IMR-90 (cell line): ENCODE results near the gene CEP126. TPM values are rescaled to one million over a fixed set of nuclear protein-coding genes. Genes with fewer than 3 reads are reported as not detected.

Experiments used
- ATAC-seq: fragments of 200-7000 bp; cut with Tn5 transposase; 2 replicates; pipeline ENCODE4 v1.9.1; 2020; ENCODE audit warnings: low read depth, mild to moderate bottlenecking, moderate library complexity
- BruUV-seq: library from RNA; stranded (reverse); fragments of 400-500 nt; replicated peaks from 2 replicates; lab custom pipeline; 2021; lab: Mats Ljungman, UMichigan
- CTCF ChIA-PET: fragments of 300-600 bp; formaldehyde crosslinking; extraction: SDS; loops from one replicate; lab custom pipeline; 2021; ENCODE audit warnings: antibody characterized with exemption; lab: Yijun Ruan, JAX
- POLR2A ChIA-PET: fragments of 300-600 bp; sonication (Branson Sonifier 250); formaldehyde crosslinking; loops from one replicate; lab custom pipeline; 2022; ENCODE audit warnings: antibody characterized with exemption; ENCODE audit not compliant: unreplicated experiment; lab: Charles Lee
- DNase-seq: peaks from one replicate; pipeline ENCODE4 v3.0.0; 2013
- H2AFZ ChIP-seq: replicated peaks from 2 replicates; pipeline ENCODE3; 2013; ENCODE audit warnings: low read length, mild to moderate bottlenecking; ENCODE audit not compliant: poor library complexity
- H2AK5ac ChIP-seq: 2 replicates; pipeline ENCODE4 v1.6.1; 2013; ENCODE audit warnings: low read depth, low read length, inconsistent platforms
- H2AK9ac ChIP-seq: replicated peaks from 2 replicates; pipeline ENCODE3; 2013; ENCODE audit warnings: mild to moderate bottlenecking, low read depth, low read length, moderate library complexity; ENCODE audit not compliant: poor library complexity
- H2BK120ac ChIP-seq: 2 replicates; pipeline ENCODE4 v1.6.1; 2013; ENCODE audit warnings: low read depth, low read length, inconsistent platforms
- H2BK15ac ChIP-seq: 3 replicates; pipeline ENCODE4 v1.6.1; 2013; ENCODE audit warnings: low read depth, low read length, inconsistent platforms
- H2BK20ac ChIP-seq: 2 replicates; pipeline ENCODE4 v1.6.1; 2013; ENCODE audit warnings: low read depth, mild to moderate bottlenecking, inconsistent platforms, low read length, moderate library complexity
- H2BK5ac ChIP-seq: 2 replicates; pipeline ENCODE4 v1.6.1; 2013; ENCODE audit warnings: mild to moderate bottlenecking, low read depth, low read length, inconsistent platforms; ENCODE audit not compliant: poor library complexity, severe bottlenecking
- H3K14ac ChIP-seq: replicated peaks from 2 replicates; pipeline ENCODE4 v1.6.1; 2013; ENCODE audit warnings: low read depth, low read length, inconsistent platforms
- H3K18ac ChIP-seq: 2 replicates; pipeline ENCODE4 v1.6.1; 2013; ENCODE audit warnings: low read depth, low read length, control low read depth
- H3K23ac ChIP-seq: 2 replicates; pipeline ENCODE4 v1.6.1; 2013; ENCODE audit warnings: low read depth, low read length, inconsistent platforms
- H3K27ac ChIP-seq: 2 replicates; pipeline ENCODE4 v1.5.1; 2013; ENCODE audit warnings: mild to moderate bottlenecking, control low read depth, low read length; ENCODE audit not compliant: insufficient read depth
- H3K27me3 ChIP-seq: 2 replicates; pipeline ENCODE4 v1.6.1; 2013; ENCODE audit warnings: low read length; ENCODE audit not compliant: control insufficient read depth, insufficient read depth
- H3K36me3 ChIP-seq: 2 replicates; pipeline ENCODE4 v1.6.1; 2013; ENCODE audit warnings: low read length, mixed read lengths; ENCODE audit not compliant: control insufficient read depth, insufficient read depth
- H3K4ac ChIP-seq: 2 replicates; pipeline ENCODE4 v1.6.1; 2013; ENCODE audit warnings: low read depth, low read length, inconsistent platforms
- H3K4me1 ChIP-seq: 2 replicates; pipeline ENCODE4 v1.6.1; 2013; ENCODE audit warnings: low read length, mixed read lengths; ENCODE audit not compliant: control insufficient read depth, insufficient read depth
- H3K4me2 ChIP-seq: 2 replicates; pipeline ENCODE4 v1.6.1; 2013; ENCODE audit warnings: low read depth, mild to moderate bottlenecking, control low read depth, low read length, moderate library complexity
- H3K4me3 ChIP-seq: 2 replicates; pipeline ENCODE4 v1.5.1; 2013; ENCODE audit warnings: low read depth, mild to moderate bottlenecking, control low read depth, low read length, moderate library complexity; ENCODE audit not compliant: insufficient read depth
- H3K56ac ChIP-seq: 2 replicates; pipeline ENCODE4 v1.6.1; 2013; ENCODE audit warnings: low read length, inconsistent platforms; ENCODE audit not compliant: insufficient read depth; ENCODE audit errors: extremely low read depth
- H3K79me1 ChIP-seq, 2 experiments: 2 replicates each; pipeline ENCODE4 v1.6.1; 2013; ENCODE audit warnings: low read length in 2 of 2, inconsistent platforms in 1 of 2, low read depth in 1 of 2
- H3K9ac ChIP-seq: 2 replicates; pipeline ENCODE4 v1.6.1; 2013; ENCODE audit warnings: low read depth, low read length, control low read depth
- H3K9me1 ChIP-seq: 2 replicates; pipeline ENCODE4 v1.6.1; 2013; ENCODE audit warnings: low read length, inconsistent platforms; ENCODE audit not compliant: insufficient read depth
- H3K9me3 ChIP-seq: 2 replicates; pipeline ENCODE4 v1.6.1; 2013; ENCODE audit warnings: low read length; ENCODE audit not compliant: control insufficient read depth, insufficient read depth
- H4K20me1 ChIP-seq: 2 replicates; pipeline ENCODE4 v1.6.1; 2013; ENCODE audit warnings: low read length, inconsistent platforms; ENCODE audit not compliant: insufficient read depth
- H4K5ac ChIP-seq: 2 replicates; pipeline ENCODE4 v1.6.1; 2013; ENCODE audit warnings: mild to moderate bottlenecking, low read depth, low read length, control low read depth
- H4K8ac ChIP-seq, 2 experiments: 2 replicates each; pipeline ENCODE4 v1.6.1; 2013; ENCODE audit warnings: low read depth in 2 of 2, low read length in 2 of 2, control low read depth in 1 of 2, inconsistent platforms in 1 of 2
- H4K91ac ChIP-seq: 2 replicates; pipeline ENCODE4 v1.6.1; 2013; ENCODE audit warnings: low read depth, low read length, inconsistent platforms; ENCODE audit not compliant: insufficient read depth
- CEBPB ChIP-seq: IDR thresholded peaks from 2 replicates; pipeline ENCODE4 v1.6.1; 2012; ENCODE audit warnings: low read depth, low read length, improper control_type of control experiment
- FOS ChIP-seq: fragments of 150-350 bp; IDR thresholded peaks from 2 replicates; pipeline ENCODE4 v1.6.1; 2016; ENCODE audit warnings: low read depth, low read length
- MAFK ChIP-seq: IDR thresholded peaks from 2 replicates; pipeline ENCODE4 v1.6.1; 2012; ENCODE audit warnings: low read depth, low read length, improper control_type of control experiment
- MAZ ChIP-seq: IDR thresholded peaks from 2 replicates; pipeline ENCODE4 v1.6.1; 2012; ENCODE audit warnings: low read depth, mild to moderate bottlenecking, low read length, improper control_type of control experiment, moderate library complexity, borderline replicate concordance
- NFE2L2 ChIP-seq: fragments of 150-350 bp; IDR thresholded peaks from 2 replicates; pipeline ENCODE4 v1.6.1; 2016; ENCODE audit warnings: low read depth, mild to moderate bottlenecking, low read length
- RCOR1 ChIP-seq: IDR thresholded peaks from 2 replicates; pipeline ENCODE4 v1.6.1; 2012; ENCODE audit warnings: mild to moderate bottlenecking, low read length, improper control_type of control experiment; ENCODE audit not compliant: insufficient replicate concordance
- RFX5 ChIP-seq: IDR thresholded peaks from 2 replicates; pipeline ENCODE4 v1.8.0; 2012; ENCODE audit warnings: low read depth, mild to moderate bottlenecking, low read length, moderate library complexity
- SMC3 ChIP-seq: fragments of 150-350 bp; IDR thresholded peaks from 2 replicates; pipeline ENCODE4 v1.6.1; 2016; ENCODE audit warnings: low read depth, mild to moderate bottlenecking, antibody characterized with exemption, low read length, moderate library complexity
- WGBS, 2 experiments: methylation state at CpG; one replicate each; pipeline versions ENCODE4 v1.1.5 to v1.1.7; 2013; ENCODE audit warnings: missing lambda C conversion rate in 2 of 2; ENCODE audit not compliant: insufficient read length in 1 of 2; ENCODE audit errors: extremely low coverage in 2 of 2; 5-methylcytosine and 5-hydroxymethylcytosine counted together
- dilution Hi-C: fragments of 300-500 bp; cut with HindIII; formaldehyde crosslinking; loops from one replicate; pipeline ENCODE4 v1.14.3; 2018; ENCODE audit warnings: low sequenced_read_pairs; ENCODE audit not compliant: unreplicated experiment
- in situ Hi-C: fragments of 300-500 bp; cut with MboI; formaldehyde crosslinking; loops from 3 replicates; pipeline ENCODE4 v1.14.3; 2019; ENCODE audit warnings: low sequenced_read_pairs, inconsistent platforms, mixed read lengths
- intact Hi-C: fragments of 100-400 bp; cut with micrococcal nuclease; formaldehyde crosslinking; loops from 2 replicates; pipeline ENCODE4 v1.10.0; 2022
- polyA plus RNA-seq, 3 experiments: library from polyadenylated mRNA; depleted of rRNA; stranded (reverse); fragments of >200 nt; gene quantifications; 2 replicates each; pipeline ENCODE4 v1.2.3, GENCODE V29; 2012; ENCODE audit warnings: low replicate concordance in 1 of 3
- total RNA-seq: library from RNA; depleted of rRNA; stranded (reverse); fragments of >200 nt; gene quantifications from 2 replicates; pipeline ENCODE4 v1.2.3, GENCODE V29; 2012

Gene CEP126
- total and polyA plus RNA-seq, 2 of the 4 experiments (the other 2 are of a cell fraction) = 0.72 to 1.4 TPM

DNA sequence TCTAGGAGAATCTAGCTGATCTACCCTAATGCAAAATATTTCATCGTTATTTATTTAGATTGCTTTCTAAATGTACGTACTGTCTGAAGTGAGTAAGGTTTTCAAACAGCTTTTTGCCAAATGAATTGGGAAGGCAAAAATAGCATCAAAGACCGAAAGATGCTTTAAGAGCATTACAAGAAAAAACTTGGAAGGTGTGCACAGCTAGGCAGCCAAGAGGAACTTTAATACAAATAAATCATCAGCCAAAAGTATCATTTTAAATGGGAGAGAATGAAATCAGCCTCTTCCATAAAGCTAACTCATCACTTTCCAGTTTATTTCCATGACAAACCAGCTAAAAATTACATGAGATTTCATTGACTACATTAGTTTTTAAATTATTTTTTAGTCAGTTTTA lies 102.2 kb downstream of the CEP126 start:
- no peaks in the 10 kb centered on the region for H3K9me1 ChIP-seq
- POLR2A ChIA-PET = no interaction called here
- no peak overlapping the region for H3K9ac ChIP-seq
- H4K91ac ChIP-seq = no peak overlapping the region
- no peak overlapping the region for H4K8ac ChIP-seq
- no peak overlapping the region for H3K23ac ChIP-seq
- no peak overlapping the region for H3K27ac ChIP-seq
- no peak overlapping the region for H3K14ac ChIP-seq
- no peak overlapping the region for H2BK20ac ChIP-seq
- no peaks in the 10 kb centered on the region for H3K36me3 ChIP-seq
- no peak overlapping the region for H3K4me3 ChIP-seq
- dilution Hi-C loops (no loop called here), in situ Hi-C loops (loop anchor here (10.0 kb wide), 1 partner anchor 572 kb away; no protein-coding TSS in a partner anchor), intact Hi-C loops (no loop called here)
- ATAC-seq (no peak), DNase-seq (no peak)
- H3K79me1 ChIP-seq = no peaks in the 10 kb centered on the region
- no peak overlapping the region for H3K4me2 ChIP-seq
- no peak overlapping the region for H2BK120ac ChIP-seq
- no peak overlapping the region for H4K5ac ChIP-seq
- H2AK5ac ChIP-seq = no peak overlapping the region
- H2AK9ac ChIP-seq = no peak overlapping the region
- H2BK15ac ChIP-seq = no peak overlapping the region
- no peaks in the 10 kb centered on the region for H4K20me1 ChIP-seq
- no peaks in the 10 kb centered on the region for H3K9me3 ChIP-seq
- BruUV-seq = no TSS peak
- WGBS, 2 experiments = no CpG with 5 or more reads among the region's 3 CpGs
- H3K56ac ChIP-seq = no peak overlapping the region
- no peaks in the 10 kb centered on the region for H3K27me3 ChIP-seq
- no peak overlapping the region for H2AFZ ChIP-seq
- CTCF ChIA-PET = interaction anchor here (1.2 kb wide), 1 partner anchor 156 kb away, joined by 4 read pairs; no protein-coding TSS in a partner anchor
- no peak overlapping the region for H3K18ac ChIP-seq
- no peak overlapping the region for H3K4ac ChIP-seq
- TF ChIP-seq RCOR1 (no peak), FOS (no peak), NFE2L2 (no peak), RFX5 (no peak), SMC3 (no peak), MAZ (no peak), CEBPB (no peak), MAFK (peak; percentile 32)
- no peaks in the 10 kb centered on the region for H3K4me1 ChIP-seq
- no peak overlapping the region for H2BK5ac ChIP-seq
